HG02588 (cell line): ENCODE data around the gene ULK4.

Experiments used
- ATAC-seq: cut with Tn5 transposase; IDR thresholded peaks from one replicate; pipeline ENCODE4 v1.9.1; 2021; ENCODE audit warnings: mild to moderate bottlenecking, moderate library complexity; ENCODE audit not compliant: unreplicated experiment

The ULK4 gene

GRCh38 chr3:41519746-41520145, 442.2 kb downstream of the ULK4 start:
- ATAC-seq, result no peak

- no peak for ATAC-seq
Measured at GRCh38 chr3:41518626-41519025, 443.3 kb downstream of the ULK4 start.

GRCh38 chr3:41508063-41508696, 453.7 kb downstream of the ULK4 start:
- ATAC-seq, result no peak

GRCh38 chr3:41507336-41508062, 454.4 kb downstream of the ULK4 start:
- ATAC-seq, result no peak

- no peak for ATAC-seq
Measured at GRCh38 chr3:41503998-41504623, 457.8 kb downstream of the ULK4 start.

GRCh38 chr3:41502481-41502880, 459.4 kb downstream of the ULK4 start:
- ATAC-seq, result no peak

GRCh38 chr3:41502023-41502422, 459.9 kb downstream of the ULK4 start:
- no peak for ATAC-seq

GRCh38 chr3:41498847-41499246, 463.1 kb downstream of the ULK4 start:
- ATAC-seq, result no peak

GRCh38 chr3:41490360-41490759, 471.5 kb downstream of the ULK4 start:
- no peak for ATAC-seq

- ATAC-seq, result no peak
Measured at GRCh38 chr3:41489231-41489630, 472.7 kb downstream of the ULK4 start.

- no peak for ATAC-seq
Measured at GRCh38 chr3:41488501-41488900, 473.4 kb downstream of the ULK4 start.

GRCh38 chr3:41485484-41485883, 476.4 kb downstream of the ULK4 start:
- no peak for ATAC-seq

- ATAC-seq, result no peak
Measured at GRCh38 chr3:41482134-41482533, 479.8 kb downstream of the ULK4 start.

- ATAC-seq, result no peak
Measured at GRCh38 chr3:41478278-41478677, 483.6 kb downstream of the ULK4 start.

GRCh38 chr3:41477399-41478014, 484.4 kb downstream of the ULK4 start:
- ATAC-seq, result no peak

GRCh38 chr3:41469083-41469482, 492.8 kb downstream of the ULK4 start:
- no peak for ATAC-seq

- ATAC-seq, result no peak
Measured at GRCh38 chr3:41467481-41467880, 494.4 kb downstream of the ULK4 start.

GRCh38 chr3:41464858-41465257, 497.0 kb downstream of the ULK4 start:
- ATAC-seq, result no peak

GRCh38 chr3:41464401-41464800, 497.5 kb downstream of the ULK4 start:
- ATAC-seq, result no peak

GRCh38 chr3:41462103-41462691, 499.7 kb downstream of the ULK4 start:
- no peak for ATAC-seq

- no peak for ATAC-seq
Measured at GRCh38 chr3:41460736-41461135, 501.2 kb downstream of the ULK4 start.
